ENCODE measurements around the gene FAM204A.

The FAM204A gene

DNA sequence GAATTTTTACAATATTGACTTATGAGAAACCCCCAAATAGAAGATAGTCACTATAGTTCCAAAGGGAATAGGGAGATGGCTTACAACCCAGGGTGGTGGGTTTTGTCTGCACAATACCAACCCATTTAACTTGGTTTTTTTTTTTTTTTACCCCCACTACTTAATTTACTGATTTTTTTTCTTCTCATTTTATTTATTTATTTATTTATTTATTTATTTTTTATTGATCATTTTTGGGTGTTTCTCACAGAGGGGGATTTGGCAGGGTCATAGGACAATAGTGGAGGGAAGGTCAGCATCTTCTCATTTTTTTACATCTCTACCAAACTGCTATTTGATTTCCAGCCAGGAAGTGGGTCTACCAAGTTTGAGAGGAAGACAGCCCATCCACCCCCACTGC, 77.9 kb downstream of the FAM204A start:
- no peaks in the 10 kb centered on the region for H3K36me3 ChIP-seq

DNA sequence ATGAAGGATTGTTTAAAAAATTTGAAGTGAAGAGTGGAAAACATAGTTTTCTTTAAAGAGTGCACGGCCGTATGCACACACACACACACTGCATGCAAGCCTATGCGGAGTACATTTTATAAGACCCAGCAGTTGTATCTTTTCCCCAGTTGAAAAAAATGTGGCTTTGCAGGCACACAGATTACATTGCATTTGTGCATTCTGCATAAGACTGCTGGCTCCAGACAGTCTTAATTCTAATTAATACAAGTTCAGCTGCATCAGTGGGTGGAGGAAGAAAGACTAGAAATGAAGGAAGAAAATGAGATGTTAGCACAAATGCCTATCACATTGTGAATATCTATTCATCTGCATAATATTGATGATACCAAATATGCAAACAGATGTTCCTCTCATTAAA, 79.6 kb downstream of the FAM204A start:
- H3K9me3 ChIP-seq = no peaks in the 10 kb centered on the region

More for the DNA sequence above, 77.9 kb downstream of the FAM204A start:
- peaks cover 7% of the 10 kb centered on the region for H3K27me3 ChIP-seq
- TF ChIP-seq, protein P1, sequence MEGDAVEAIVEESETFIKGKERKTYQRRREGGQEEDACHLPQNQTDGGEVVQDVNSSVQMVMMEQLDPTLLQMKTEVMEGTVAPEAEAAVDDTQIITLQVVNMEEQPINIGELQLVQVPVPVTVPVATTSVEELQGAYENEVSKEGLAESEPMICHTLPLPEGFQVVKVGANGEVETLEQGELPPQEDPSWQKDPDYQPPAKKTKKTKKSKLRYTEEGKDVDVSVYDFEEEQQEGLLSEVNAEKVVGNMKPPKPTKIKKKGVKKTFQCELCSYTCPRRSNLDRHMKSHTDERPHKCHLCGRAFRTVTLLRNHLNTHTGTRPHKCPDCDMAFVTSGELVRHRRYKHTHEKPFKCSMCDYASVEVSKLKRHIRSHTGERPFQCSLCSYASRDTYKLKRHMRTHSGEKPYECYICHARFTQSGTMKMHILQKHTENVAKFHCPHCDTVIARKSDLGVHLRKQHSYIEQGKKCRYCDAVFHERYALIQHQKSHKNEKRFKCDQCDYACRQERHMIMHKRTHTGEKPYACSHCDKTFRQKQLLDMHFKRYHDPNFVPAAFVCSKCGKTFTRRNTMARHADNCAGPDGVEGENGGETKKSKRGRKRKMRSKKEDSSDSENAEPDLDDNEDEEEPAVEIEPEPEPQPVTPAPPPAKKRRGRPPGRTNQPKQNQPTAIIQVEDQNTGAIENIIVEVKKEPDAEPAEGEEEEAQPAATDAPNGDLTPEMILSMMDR (IDR thresholded peaks at IDR 0.05; ENCODE audit: low read depth, low read length) = no peak
- DNase-seq = no peak
- H3K9me3 ChIP-seq = no peaks in the 10 kb centered on the region
- H3K4me3 ChIP-seq (ENCODE audit: low read depth, low read length) = no peak overlapping the region
- no peaks in the 10 kb centered on the region for H3K4me1 ChIP-seq

DNA sequence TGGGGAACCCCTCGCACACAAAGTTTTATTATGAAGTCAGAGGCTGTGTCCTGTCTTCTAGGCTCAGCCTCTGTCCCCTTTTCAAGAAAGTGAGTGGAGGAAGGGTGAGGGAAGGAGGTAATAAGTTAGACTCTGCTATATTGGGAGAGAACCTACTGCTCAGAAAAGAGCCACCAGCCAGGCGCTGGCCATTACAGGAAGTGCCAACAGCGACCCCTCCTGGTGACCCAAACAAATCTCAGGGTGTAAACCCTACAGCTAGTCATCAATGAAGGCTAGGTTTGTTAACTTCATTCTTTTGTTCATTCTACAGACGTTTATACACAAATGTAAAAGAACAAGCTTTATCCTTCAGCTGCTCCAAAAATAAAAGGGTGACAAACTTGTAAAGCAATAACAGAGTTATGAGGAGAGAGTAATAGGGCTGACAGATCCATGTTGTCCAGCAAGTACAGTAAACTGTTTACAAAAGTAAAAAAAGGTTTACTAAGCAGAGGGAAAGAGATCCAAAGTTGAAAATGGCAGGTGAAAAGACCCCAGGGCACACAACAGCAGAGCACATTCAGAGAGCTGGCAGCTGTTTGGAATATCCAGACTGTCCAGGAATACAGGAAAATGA, 82.7 kb downstream of the FAM204A start:
- Histone ChIP-seq H3K27me3 (peaks cover 8% of the 10 kb centered on the region; the same call in 1 of the 2 replicates), H3K36me3 (no peaks in the 10 kb centered on the region), H3K9me3 (no peaks in the 10 kb centered on the region), H3K4me1 (peaks cover 11% of the 10 kb centered on the region), H3K4me3 (ENCODE audit: low read depth, low read length) (no peak overlapping the region)
- TF ChIP-seq, protein P1 (IDR thresholded peaks at IDR 0.05; ENCODE audit: low read depth, low read length) = peak; percentile 87
- DNase-seq = peak; percentile 71

More for the DNA sequence above, 79.6 kb downstream of the FAM204A start:
- Histone ChIP-seq H3K4me1 (0 out of 2 replicates have a peak, but pooled peaks cover under 1% of the 10 kb centered on the region), H3K4me3 (ENCODE audit: low read depth, low read length) (no peak overlapping the region), H3K36me3 (no peaks in the 10 kb centered on the region), H3K27me3 (peaks cover 7% of the 10 kb centered on the region; the same call in 1 of the 2 replicates)
- no peak for DNase-seq
- TF ChIP-seq, protein P1 (IDR thresholded peaks at IDR 0.05; ENCODE audit: low read depth, low read length) = no peak

DNA sequence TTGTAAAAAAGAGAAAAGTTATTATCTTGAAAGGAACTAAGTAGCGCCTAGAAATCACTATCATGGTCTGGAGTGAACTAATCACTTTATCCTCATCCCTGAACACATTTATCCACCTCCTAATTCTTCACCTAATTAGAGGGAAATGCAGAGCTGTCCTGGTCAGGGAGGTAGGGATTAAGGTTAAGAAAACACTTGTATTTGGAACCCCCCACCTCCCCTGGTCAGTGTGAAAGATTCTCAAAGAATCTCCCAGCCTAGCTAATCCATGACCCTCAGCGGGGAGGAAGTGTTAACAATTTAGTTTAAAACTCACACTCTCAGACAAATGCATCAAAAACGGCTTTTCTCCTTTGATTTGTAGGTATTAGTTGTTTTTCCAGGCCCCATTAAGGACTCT, 83.8 kb downstream of the FAM204A start:
- H3K36me3 ChIP-seq = no peaks in the 10 kb centered on the region
- peaks cover 11% of the 10 kb centered on the region for H3K4me1 ChIP-seq
- H3K27me3 ChIP-seq = peaks cover 8% of the 10 kb centered on the region; the same call in 1 of the 2 replicates
- H3K4me3 ChIP-seq (ENCODE audit: low read depth, low read length) = no peak overlapping the region
- TF ChIP-seq, protein P1 (IDR thresholded peaks at IDR 0.05; ENCODE audit: low read depth, low read length) = no peak
- no peak for DNase-seq
- H3K9me3 ChIP-seq = no peaks in the 10 kb centered on the region

DNA sequence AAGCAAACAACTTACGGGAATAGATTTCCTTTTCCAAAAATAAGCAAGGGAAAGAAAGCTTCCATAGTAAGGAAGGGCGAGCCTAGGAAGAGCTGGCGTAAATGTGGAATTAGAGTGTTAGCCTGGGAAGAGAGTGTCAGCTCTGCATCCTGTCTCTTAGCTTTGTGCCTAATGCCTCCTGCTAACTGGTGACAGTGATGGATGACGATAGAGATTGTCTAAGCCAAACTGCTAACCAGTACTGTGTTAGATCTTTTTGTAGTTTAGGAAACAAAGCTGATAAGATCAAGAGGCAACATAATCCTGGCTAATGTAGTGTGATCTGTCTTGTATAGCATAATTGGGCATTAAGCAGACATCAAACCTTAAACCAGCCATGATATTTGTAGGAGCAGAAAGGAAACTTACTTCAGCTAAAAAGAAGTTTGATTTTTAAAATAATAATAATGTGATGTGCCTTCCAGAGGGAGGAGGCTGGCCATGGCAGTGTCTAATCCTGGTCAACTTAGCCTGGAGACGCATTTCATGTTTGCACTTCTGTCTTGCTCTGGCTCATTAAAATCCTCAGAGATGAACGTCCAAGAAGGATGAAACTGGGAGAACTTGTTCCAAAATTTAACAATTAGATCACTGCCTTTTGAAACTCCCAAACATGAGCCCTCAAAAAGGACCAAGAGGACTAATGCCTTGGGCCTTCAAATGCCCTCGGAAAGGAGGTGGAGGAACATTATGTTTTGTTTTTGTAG, 85.1 kb downstream of the FAM204A start:
- peaks cover 11% of the 10 kb centered on the region for H3K4me1 ChIP-seq
- TF ChIP-seq, protein P1 (IDR thresholded peaks at IDR 0.05; ENCODE audit: low read depth, low read length) = no peak
- peak; percentile 16 for DNase-seq
- no peak overlapping the region for H3K4me3 ChIP-seq (ENCODE audit: low read depth, low read length)
- H3K27me3 ChIP-seq = peaks cover 4% of the 10 kb centered on the region; the same call in 1 of the 2 replicates
- no peaks in the 10 kb centered on the region for H3K9me3 ChIP-seq
- no peaks in the 10 kb centered on the region for H3K36me3 ChIP-seq

DNA sequence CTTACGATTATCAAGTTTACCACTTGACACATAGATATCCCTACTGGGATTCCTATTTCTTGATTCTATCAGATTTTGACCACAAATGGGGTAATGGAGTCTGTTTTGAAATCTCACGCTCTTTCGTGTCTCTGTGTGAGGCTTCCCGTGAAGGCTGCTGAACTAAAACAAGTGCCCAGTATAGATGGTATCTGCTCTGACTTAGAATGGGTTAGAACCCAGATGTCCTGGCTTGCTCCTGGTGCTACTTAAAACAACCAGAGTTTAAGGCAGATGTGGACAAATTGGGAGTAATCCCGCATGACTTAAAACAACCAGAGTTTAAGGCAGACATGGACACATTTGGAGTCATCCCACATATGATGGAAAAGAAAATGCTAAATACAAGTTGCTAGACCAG, 85.9 kb downstream of the FAM204A start:
- H3K36me3 ChIP-seq = no peaks in the 10 kb centered on the region
- TF ChIP-seq, protein P1 (IDR thresholded peaks at IDR 0.05; ENCODE audit: low read depth, low read length) = no peak
- peaks cover 11% of the 10 kb centered on the region for H3K4me1 ChIP-seq
- no peaks in the 10 kb centered on the region for H3K9me3 ChIP-seq
- no peak for DNase-seq
- no peak overlapping the region for H3K4me3 ChIP-seq (ENCODE audit: low read depth, low read length)
- H3K27me3 ChIP-seq = 0 out of 2 replicates have a peak, but pooled peaks cover 4% of the 10 kb centered on the region

Measured in BE2C (cell line).